Measurements from ENCODE around the gene COP1. TPM values are rescaled to one million over a fixed set of nuclear protein-coding genes. Genes with fewer than 3 reads are reported as not detected.

COP1 gene
- total RNA-seq, 1 donor from 2014 or later, result 76.7 TPM

- Histone ChIP-seq H3K36me3 (ENCODE audit: control insufficient read depth in 3 of 3, insufficient read depth in 3 of 3, low read length in 3 of 3) (no peaks in the 10 kb centered on the region), H3K27me3 (ENCODE audit: control insufficient read depth in 3 of 3, insufficient read depth in 3 of 3, low read length in 3 of 3) (no peaks in the 10 kb centered on the region), H3K9me3 (ENCODE audit: control insufficient read depth in 3 of 3, low read length in 3 of 3) (no peaks in the 10 kb centered on the region), H3K4me1 (ENCODE audit: control insufficient read depth in 3 of 3, insufficient read depth in 3 of 3, low read length in 3 of 3) (no peaks in the 10 kb centered on the region), H3K9ac (ENCODE audit: low read depth in 1 of 3, low read length in 3 of 3) (no peak overlapping the region), H3K27ac (ENCODE audit: low read depth, low read length) (no peak overlapping the region), H3K4me3 (ENCODE audit: low read length in 3 of 3) (no peak overlapping the region)
These were observed 284.7 kb downstream of the COP1 start for GRCh38 chr1:175922254-175922881.

GRCh38 chr1:175920381-175920780, 286.7 kb downstream of the COP1 start:
- Histone ChIP-seq H3K36me3 (ENCODE audit: control insufficient read depth in 3 of 3, insufficient read depth in 3 of 3, low read length in 3 of 3) (no peaks in the 10 kb centered on the region), H3K27me3 (ENCODE audit: control insufficient read depth in 3 of 3, insufficient read depth in 3 of 3, low read length in 3 of 3) (no peaks in the 10 kb centered on the region), H3K4me3 (ENCODE audit: low read length in 3 of 3) (no peak overlapping the region), H3K4me1 (ENCODE audit: control insufficient read depth in 3 of 3, insufficient read depth in 3 of 3, low read length in 3 of 3) (no peaks in the 10 kb centered on the region), H3K9ac (ENCODE audit: low read depth in 1 of 3, low read length in 3 of 3) (no peak overlapping the region), H3K27ac (ENCODE audit: low read depth, low read length) (no peak overlapping the region), H3K9me3 (ENCODE audit: control insufficient read depth in 3 of 3, low read length in 3 of 3) (no peaks in the 10 kb centered on the region)

GRCh38 chr1:175919001-175919400, 288.1 kb downstream of the COP1 start:
- H3K27ac ChIP-seq (ENCODE audit: low read depth, low read length), result no peak overlapping the region
- no peaks in the 10 kb centered on the region for H3K36me3 ChIP-seq (ENCODE audit: control insufficient read depth in 3 of 3, insufficient read depth in 3 of 3, low read length in 3 of 3)
- no peak overlapping the region for H3K4me3 ChIP-seq (ENCODE audit: low read length in 3 of 3)
- H3K27me3 ChIP-seq (ENCODE audit: control insufficient read depth in 3 of 3, insufficient read depth in 3 of 3, low read length in 3 of 3), result no peaks in the 10 kb centered on the region
- H3K9me3 ChIP-seq (ENCODE audit: control insufficient read depth in 3 of 3, low read length in 3 of 3), result no peaks in the 10 kb centered on the region
- H3K4me1 ChIP-seq (ENCODE audit: control insufficient read depth in 3 of 3, insufficient read depth in 3 of 3, low read length in 3 of 3), result no peaks in the 10 kb centered on the region
- H3K9ac ChIP-seq (ENCODE audit: low read depth in 1 of 3, low read length in 3 of 3), result no peak overlapping the region

- no peaks in the 10 kb centered on the region for H3K4me1 ChIP-seq (ENCODE audit: control insufficient read depth in 3 of 3, insufficient read depth in 3 of 3, low read length in 3 of 3)
These were observed 288.7 kb downstream of the COP1 start for GRCh38 chr1:175918364-175918801.

GRCh38 chr1:175914115-175914514, 293.0 kb downstream of the COP1 start:
- Histone ChIP-seq H3K4me3 (ENCODE audit: low read length in 3 of 3) (no peak overlapping the region), H3K9ac (ENCODE audit: low read depth in 1 of 3, low read length in 3 of 3) (no peak overlapping the region), H3K27ac (ENCODE audit: low read depth, low read length) (no peak overlapping the region), H3K4me1 (ENCODE audit: control insufficient read depth in 3 of 3, insufficient read depth in 3 of 3, low read length in 3 of 3) (no peaks in the 10 kb centered on the region), H3K9me3 (ENCODE audit: control insufficient read depth in 3 of 3, low read length in 3 of 3) (peaks cover 4 to 8% (median 7%) of the 10 kb centered on the region in 3 donors), H3K36me3 (ENCODE audit: control insufficient read depth in 3 of 3, insufficient read depth in 3 of 3, low read length in 3 of 3) (peaks cover 0 to 7% (median 0%) of the 10 kb centered on the region in 3 donors), H3K27me3 (ENCODE audit: control insufficient read depth in 3 of 3, insufficient read depth in 3 of 3, low read length in 3 of 3) (no peaks in the 10 kb centered on the region)

More at GRCh38 chr1:175918364-175918801, 288.7 kb downstream of the COP1 start:
- H3K36me3 ChIP-seq (ENCODE audit: control insufficient read depth in 3 of 3, insufficient read depth in 3 of 3, low read length in 3 of 3), result no peaks in the 10 kb centered on the region
- no peak overlapping the region for H3K27ac ChIP-seq (ENCODE audit: low read depth, low read length)
- no peak overlapping the region for H3K4me3 ChIP-seq (ENCODE audit: low read length in 3 of 3)
- H3K27me3 ChIP-seq (ENCODE audit: control insufficient read depth in 3 of 3, insufficient read depth in 3 of 3, low read length in 3 of 3), result no peaks in the 10 kb centered on the region
- no peaks in the 10 kb centered on the region for H3K9me3 ChIP-seq (ENCODE audit: control insufficient read depth in 3 of 3, low read length in 3 of 3)
- H3K9ac ChIP-seq (ENCODE audit: low read depth in 1 of 3, low read length in 3 of 3), result no peak overlapping the region

- H3K9me3 ChIP-seq (ENCODE audit: control insufficient read depth in 3 of 3, low read length in 3 of 3), result peaks cover 4 to 8% (median 7%) of the 10 kb centered on the region in 3 donors
These were observed 295.9 kb downstream of the COP1 start for GRCh38 chr1:175911138-175911537.

GRCh38 chr1:175906370-175906769, 300.7 kb downstream of the COP1 start:
- H3K9ac ChIP-seq (ENCODE audit: low read depth in 1 of 3, low read length in 3 of 3), result no peak overlapping the region
- no peaks in the 10 kb centered on the region for H3K27me3 ChIP-seq (ENCODE audit: control insufficient read depth in 3 of 3, insufficient read depth in 3 of 3, low read length in 3 of 3)
- H3K27ac ChIP-seq (ENCODE audit: low read depth, low read length), result no peak overlapping the region
- H3K4me3 ChIP-seq (ENCODE audit: low read length in 3 of 3), result no peak overlapping the region
- no peaks in the 10 kb centered on the region for H3K4me1 ChIP-seq (ENCODE audit: control insufficient read depth in 3 of 3, insufficient read depth in 3 of 3, low read length in 3 of 3)
- peaks cover 0 to 7% (median 0%) of the 10 kb centered on the region in 3 donors for H3K36me3 ChIP-seq (ENCODE audit: control insufficient read depth in 3 of 3, insufficient read depth in 3 of 3, low read length in 3 of 3)
- peaks cover 4 to 8% (median 7%) of the 10 kb centered on the region in 3 donors for H3K9me3 ChIP-seq (ENCODE audit: control insufficient read depth in 3 of 3, low read length in 3 of 3)

More at GRCh38 chr1:175911138-175911537, 295.9 kb downstream of the COP1 start:
- Histone ChIP-seq H3K27ac (ENCODE audit: low read depth, low read length) (no peak overlapping the region), H3K9ac (ENCODE audit: low read depth in 1 of 3, low read length in 3 of 3) (no peak overlapping the region), H3K4me3 (ENCODE audit: low read length in 3 of 3) (no peak overlapping the region), H3K27me3 (ENCODE audit: control insufficient read depth in 3 of 3, insufficient read depth in 3 of 3, low read length in 3 of 3) (no peaks in the 10 kb centered on the region), H3K4me1 (ENCODE audit: control insufficient read depth in 3 of 3, insufficient read depth in 3 of 3, low read length in 3 of 3) (no peaks in the 10 kb centered on the region), H3K36me3 (ENCODE audit: control insufficient read depth in 3 of 3, insufficient read depth in 3 of 3, low read length in 3 of 3) (peaks cover 0 to 7% (median 0%) of the 10 kb centered on the region in 3 donors)

- Histone ChIP-seq H3K9ac (ENCODE audit: low read depth in 1 of 3, low read length in 3 of 3) (no peak overlapping the region), H3K36me3 (ENCODE audit: control insufficient read depth in 3 of 3, insufficient read depth in 3 of 3, low read length in 3 of 3) (no peaks in the 10 kb centered on the region), H3K27me3 (ENCODE audit: control insufficient read depth in 3 of 3, insufficient read depth in 3 of 3, low read length in 3 of 3) (no peaks in the 10 kb centered on the region), H3K9me3 (ENCODE audit: control insufficient read depth in 3 of 3, low read length in 3 of 3) (no peaks in the 10 kb centered on the region), H3K27ac (ENCODE audit: low read depth, low read length) (no peak overlapping the region), H3K4me1 (ENCODE audit: control insufficient read depth in 3 of 3, insufficient read depth in 3 of 3, low read length in 3 of 3) (no peaks in the 10 kb centered on the region), H3K4me3 (ENCODE audit: low read length in 3 of 3) (no peak overlapping the region)
These were observed 302.3 kb downstream of the COP1 start for GRCh38 chr1:175904808-175905207.

- no peak overlapping the region for H3K4me3 ChIP-seq (ENCODE audit: low read length in 3 of 3)
- H3K36me3 ChIP-seq (ENCODE audit: control insufficient read depth in 3 of 3, insufficient read depth in 3 of 3, low read length in 3 of 3), result no peaks in the 10 kb centered on the region
- no peak overlapping the region for H3K27ac ChIP-seq (ENCODE audit: low read depth, low read length)
- no peaks in the 10 kb centered on the region for H3K27me3 ChIP-seq (ENCODE audit: control insufficient read depth in 3 of 3, insufficient read depth in 3 of 3, low read length in 3 of 3)
- H3K4me1 ChIP-seq (ENCODE audit: control insufficient read depth in 3 of 3, insufficient read depth in 3 of 3, low read length in 3 of 3), result no peaks in the 10 kb centered on the region
- H3K9ac ChIP-seq (ENCODE audit: low read depth in 1 of 3, low read length in 3 of 3), result no peak overlapping the region
- H3K9me3 ChIP-seq (ENCODE audit: control insufficient read depth in 3 of 3, low read length in 3 of 3), result no peaks in the 10 kb centered on the region
These were observed 304.8 kb downstream of the COP1 start for GRCh38 chr1:175902281-175902680.

GRCh38 chr1:175901076-175901836, 305.8 kb downstream of the COP1 start:
- Histone ChIP-seq H3K4me1 (ENCODE audit: control insufficient read depth in 3 of 3, insufficient read depth in 3 of 3, low read length in 3 of 3) (no peaks in the 10 kb centered on the region), H3K36me3 (ENCODE audit: control insufficient read depth in 3 of 3, insufficient read depth in 3 of 3, low read length in 3 of 3) (no peaks in the 10 kb centered on the region), H3K9me3 (ENCODE audit: control insufficient read depth in 3 of 3, low read length in 3 of 3) (no peaks in the 10 kb centered on the region), H3K27me3 (ENCODE audit: control insufficient read depth in 3 of 3, insufficient read depth in 3 of 3, low read length in 3 of 3) (no peaks in the 10 kb centered on the region), H3K9ac (ENCODE audit: low read depth in 1 of 3, low read length in 3 of 3) (no peak overlapping the region), H3K4me3 (ENCODE audit: low read length in 3 of 3) (no peak overlapping the region), H3K27ac (ENCODE audit: low read depth, low read length) (no peak overlapping the region)
